H1 (cell line): Measurements from ENCODE around the gene YIF1B. TPM values are rescaled to one million over a fixed set of nuclear protein-coding genes. Genes with fewer than 3 reads are reported as not detected.

Experiments used
- CTCF ChIA-PET: fragments of 300-600 bp; sonication (Branson Sonifier 250); formaldehyde crosslinking; loops from one replicate; lab custom pipeline; 2021; ENCODE audit not compliant: partially characterized antibody; lab: Charles Lee
- POLR2A ChIA-PET: fragments of 300-600 bp; sonication (Branson Sonifier 250); formaldehyde crosslinking; loops from one replicate; lab custom pipeline; 2021; ENCODE audit warnings: inconsistent platforms; ENCODE audit not compliant: partially characterized antibody; lab: Charles Lee
- DNase-seq, 2 experiments: peaks; one replicate each; pipeline versions ENCODE4 v3.0.0 to v3.0.0-alpha.2; 2010 to 2022; ENCODE audit warnings: low spot score in 2 of 2, low read depth in 1 of 2, mixed read lengths in 1 of 2
- FAIRE-seq: peaks from 2 replicates; lab custom pipeline; 2011; peaks lifted over from hg19 to GRCh38; lab: Jason Lieb, UNC
- H2AFZ ChIP-seq: 2 replicates; pipeline ENCODE4 v1.8.1; 2012; ENCODE audit warnings: low read length, inconsistent platforms
- H2AK5ac ChIP-seq: 2 replicates; pipeline ENCODE4 v1.6.1; 2013; ENCODE audit warnings: low read depth, low read length
- H2BK120ac ChIP-seq: replicated peaks from 2 replicates; pipeline ENCODE3; 2013; ENCODE audit warnings: low read depth, low read length, inconsistent platforms
- H2BK12ac ChIP-seq: 2 replicates; pipeline ENCODE4 v1.6.1; 2013; ENCODE audit warnings: low read depth, low read length
- H2BK15ac ChIP-seq: 2 replicates; pipeline ENCODE4 v1.6.1; 2013; ENCODE audit warnings: low read length
- H2BK20ac ChIP-seq: 2 replicates; pipeline ENCODE4 v1.6.1; 2013; ENCODE audit warnings: low read length
- H2BK5ac ChIP-seq: 2 replicates; pipeline ENCODE4 v1.6.1; 2013; ENCODE audit warnings: low read depth, low read length
- H3K14ac ChIP-seq: 2 replicates; pipeline ENCODE4 v1.6.1; 2013; ENCODE audit warnings: inconsistent platforms; ENCODE audit not compliant: insufficient read length
- H3K18ac ChIP-seq: 2 replicates; pipeline ENCODE4 v1.6.1; 2013; ENCODE audit warnings: low read length; ENCODE audit errors: extremely low read depth
- H3K23ac ChIP-seq: 2 replicates; pipeline ENCODE4 v1.6.1; 2013; ENCODE audit warnings: inconsistent platforms; ENCODE audit not compliant: insufficient read length
- H3K23me2 ChIP-seq: 2 replicates; pipeline ENCODE4 v1.6.1; 2013; ENCODE audit warnings: low read depth, low read length
- H3K27ac ChIP-seq: 2 replicates; pipeline ENCODE4 v1.6.1; 2011; ENCODE audit warnings: low read depth, low read length, inconsistent platforms
- H3K27me3 ChIP-seq, 4 experiments: replicated peaks in 1 of 4; 1 replicate in 1 of 4; 2 replicates in 3 of 4; pipeline versions ENCODE4 v1.6.1 to v1.8.1; 2011 to 2013; ENCODE audit warnings: low read length in 3 of 4, mild to moderate bottlenecking in 3 of 4, inconsistent platforms in 2 of 4, mixed read lengths in 2 of 4, moderate library complexity in 1 of 4; ENCODE audit not compliant: control insufficient read depth in 3 of 4, insufficient read depth in 3 of 4; ENCODE audit errors: extremely low read depth in 1 of 4
- H3K36me3 ChIP-seq, 4 experiments: 2 replicates each; pipeline versions ENCODE4 v1.6.1 to v1.8.1; 2011 to 2013; ENCODE audit warnings: mild to moderate bottlenecking in 4 of 4, low read length in 3 of 4, moderate library complexity in 2 of 4, control low read depth in 1 of 4, inconsistent platforms in 1 of 4; ENCODE audit not compliant: insufficient read depth in 4 of 4, control insufficient read depth in 2 of 4
- H3K4ac ChIP-seq: replicated peaks from 2 replicates; pipeline ENCODE3; 2013; ENCODE audit warnings: low read length, low read depth, mixed read lengths, inconsistent platforms; ENCODE audit not compliant: insufficient read length
- H3K4me1 ChIP-seq, 4 experiments: replicated peaks in 1 of 4; 1 replicate in 1 of 4; 2 replicates in 3 of 4; pipeline versions ENCODE4 v1.6.1 to v1.8.1; 2011 to 2013; ENCODE audit warnings: low read length in 3 of 4, inconsistent platforms in 2 of 4, mixed read lengths in 1 of 4; ENCODE audit not compliant: insufficient read depth in 4 of 4, control insufficient read depth in 3 of 4
- H3K4me2 ChIP-seq, 2 experiments: 2 replicates each; pipeline versions ENCODE4 v1.6.1 to v1.8.1; 2011 to 2013; ENCODE audit warnings: low read depth in 2 of 2, low read length in 2 of 2, control low read depth in 1 of 2, inconsistent platforms in 1 of 2, mild to moderate bottlenecking in 1 of 2; ENCODE audit not compliant: insufficient read depth in 1 of 2
- H3K4me3 ChIP-seq, 4 experiments: fragments of 200-600, 300-600 bp in 1 of 4; sonication (generic), shearing (Covaris generic), sonication (Bioruptor Twin) in 1 of 4; 2 replicates each; pipeline versions ENCODE4 v1.5.1 to v1.8.1; 2011 to 2016; ENCODE audit warnings: low read length in 4 of 4, low read depth in 3 of 4, control low read depth in 2 of 4, inconsistent platforms in 2 of 4, mild to moderate bottlenecking in 2 of 4, mixed read lengths in 1 of 4, moderate library complexity in 1 of 4; ENCODE audit not compliant: insufficient read depth in 2 of 4; ENCODE audit errors: extremely low read depth in 1 of 4
- H3K56ac ChIP-seq: replicated peaks from 2 replicates; pipeline ENCODE3; 2013; ENCODE audit warnings: low read depth, mild to moderate bottlenecking, mixed read lengths, low read length, inconsistent platforms; ENCODE audit not compliant: insufficient read length
- H3K79me1 ChIP-seq: 2 replicates; pipeline ENCODE4 v1.6.1; 2013; ENCODE audit warnings: low read depth, low read length, control low read depth
- H3K79me2 ChIP-seq, 2 experiments: 2 replicates each; pipeline versions ENCODE4 v1.6.1 to v1.8.1; 2012 to 2013; ENCODE audit warnings: low read length in 2 of 2, mild to moderate bottlenecking in 2 of 2, inconsistent platforms in 1 of 2; ENCODE audit not compliant: insufficient read depth in 2 of 2, control insufficient read depth in 1 of 2
- H3K9ac ChIP-seq, 4 experiments: replicated peaks in 1 of 4; 1 replicate in 1 of 4; 2 replicates in 3 of 4; pipeline versions ENCODE4 v1.6.1 to v1.8.1; 2011 to 2013; ENCODE audit warnings: low read depth in 3 of 4, low read length in 3 of 4, control low read depth in 2 of 4, mild to moderate bottlenecking in 2 of 4, moderate library complexity in 2 of 4, inconsistent platforms in 1 of 4; ENCODE audit errors: extremely low read depth in 1 of 4
- H3K9me3 ChIP-seq, 2 experiments: 2 replicates each; pipeline versions ENCODE4 v1.6.1 to v1.8.1; 2012 to 2013; ENCODE audit warnings: mild to moderate bottlenecking in 2 of 2, moderate library complexity in 2 of 2, control low read depth in 1 of 2, inconsistent platforms in 1 of 2, low read depth in 1 of 2, low read length in 1 of 2, mixed read lengths in 1 of 2; ENCODE audit not compliant: insufficient read depth in 2 of 2
- H4K20me1 ChIP-seq, 2 experiments: replicated peaks in 1 of 2; 2 replicates each; pipeline versions ENCODE3 to v1.8.1; 2011 to 2013; ENCODE audit warnings: inconsistent platforms in 2 of 2, low read length in 2 of 2, mild to moderate bottlenecking in 1 of 2; ENCODE audit not compliant: insufficient read depth in 2 of 2, control insufficient read depth in 1 of 2
- H4K5ac ChIP-seq: 2 replicates; pipeline ENCODE4 v1.6.1; 2013; ENCODE audit warnings: low read length, low read depth, mixed read lengths, inconsistent platforms; ENCODE audit not compliant: insufficient read length
- H4K8ac ChIP-seq: 2 replicates; pipeline ENCODE4 v1.8.0; 2013; ENCODE audit warnings: mild to moderate bottlenecking, moderate library complexity, low read length, inconsistent platforms; ENCODE audit not compliant: insufficient read depth; ENCODE audit errors: extremely low read depth
- H4K91ac ChIP-seq: replicated peaks from 2 replicates; pipeline ENCODE3; 2013; ENCODE audit warnings: low read length, mixed read lengths, inconsistent platforms; ENCODE audit not compliant: insufficient read length
- E2F6 ChIP-seq: IDR thresholded peaks from 2 replicates; pipeline ENCODE4 v1.6.1; 2012; ENCODE audit warnings: inconsistent platforms
- GABPA ChIP-seq: IDR thresholded peaks from 2 replicates; pipeline ENCODE4 v1.6.1; 2011; ENCODE audit warnings: mild to moderate bottlenecking, low read length, moderate library complexity, borderline replicate concordance; ENCODE audit not compliant: insufficient read depth
- KDM4A ChIP-seq: IDR thresholded peaks from one replicate; pipeline ENCODE4 v1.7.1; 2012; ENCODE audit warnings: low read depth, mild to moderate bottlenecking, moderate library complexity, low read length, inconsistent platforms; ENCODE audit not compliant: severe bottlenecking
- RNF2 ChIP-seq: fragments of 200-900, 300-1000 bp; sonication (generic); IDR thresholded peaks from 2 replicates; pipeline ENCODE4 v1.7.1; 2016; ENCODE audit warnings: borderline replicate concordance, low read depth, mild to moderate bottlenecking, antibody characterized with exemption, low read length; ENCODE audit not compliant: poor library complexity, severe bottlenecking; ENCODE audit errors: missing control alignments
- SIX5 ChIP-seq: IDR thresholded peaks from 2 replicates; pipeline ENCODE4 v1.6.1; 2011; ENCODE audit warnings: mild to moderate bottlenecking, low read depth, low read length
- SP2 ChIP-seq: IDR thresholded peaks from 2 replicates; pipeline ENCODE4 v1.6.1; 2012; ENCODE audit warnings: mild to moderate bottlenecking, low read length, inconsistent platforms
- SUZ12 ChIP-seq: fragments of 200-600 bp; sonication (generic); IDR thresholded peaks from 2 replicates; pipeline ENCODE4 v1.6.1; 2012; ENCODE audit warnings: mild to moderate bottlenecking, inconsistent platforms, low read length, moderate library complexity, mixed read lengths
- TAF1 ChIP-seq: IDR thresholded peaks from 2 replicates; pipeline ENCODE4 v1.6.1; 2011; ENCODE audit warnings: mild to moderate bottlenecking, low read depth, low read length
- ZNF274 ChIP-seq: IDR thresholded peaks from 2 replicates; pipeline ENCODE4 v1.7.0; 2012; ENCODE audit warnings: low read length, borderline replicate concordance; ENCODE audit errors: extremely low read depth
- WGBS, 2 experiments: shearing (Covaris generic) in 1 of 2; methylation state at CpG; one replicate each; pipeline versions ENCODE4 v1.1.6 to v1.1.7; 2013 to 2015; ENCODE audit warnings: low lambda C conversion rate in 2 of 2, mixed read lengths in 2 of 2, inconsistent platforms in 1 of 2, low coverage in 1 of 2, missing lambda C conversion rate in 1 of 2; ENCODE audit not compliant: insufficient replicate concordance in 2 of 2, insufficient coverage in 1 of 2, insufficient read length in 1 of 2; ENCODE audit errors: extremely low coverage in 1 of 2, missing lambda C conversion rate in 1 of 2; 5-methylcytosine and 5-hydroxymethylcytosine counted together
- polyA plus RNA-seq, 7 experiments: library from polyadenylated mRNA; depleted of rRNA in 3 of 7; stranded (reverse) in 5 of 7; unstranded in 2 of 7; fragments of >200 nt in 5 of 7; fragments of 200-250 nt in 2 of 7; gene quantifications; 1 replicate in 5 of 7; 2 replicates in 1 of 7; 4 replicates in 1 of 7; pipeline versions ENCODE4 v1.2.1 to v1.2.3, GENCODE V29; 2011 to 2013; ENCODE audit warnings: missing spikeins in 2 of 7, mixed read lengths in 2 of 7
- total RNA-seq: library from RNA; stranded (reverse); fragmentation: NEBNext Ultra II Directional; extraction: Animal tissue kit (Norgen Biotek cat#: 25700); gene quantifications from 2 replicates; pipeline ENCODE4 v1.2.1, GENCODE V29; 2021

YIF1B gene
- total and polyA plus RNA-seq, 2 of the 8 experiments (the other 6 are each of a cell fraction or from before 2014, with no cell fraction given) = 89.6 to 305 TPM

GRCh38 chr19:38360839-38361631 is 45.3 kb upstream of the YIF1B start:
- H3K4me2 ChIP-seq = peak overlapping the region; percentile 71 to 76
- H3K23ac ChIP-seq = no peak overlapping the region
- WGBS, 2 experiments = 32% methylated on average over 23 of the region's 23 CpGs; no CpG with 5 or more reads in 1 of the 2 experiments
- no peak overlapping the region; the same call in 1 of the 2 replicates for H2BK5ac ChIP-seq
- no peak overlapping the region for H3K4ac ChIP-seq
- H4K20me1 ChIP-seq = peaks cover 0 to 2% of the 10 kb centered on the region in 2 experiments
- DNase-seq (no peak), FAIRE-seq (no peak)
- H4K8ac ChIP-seq = no peak overlapping the region
- no peak overlapping the region for H2BK20ac ChIP-seq
- no peak for TF ChIP-seq SIX5
- TF ChIP-seq GABPA = no peak
- TF ChIP-seq ZNF274 = no peak
- TF ChIP-seq KDM4A = no peak
- no peak for TF ChIP-seq SP2
- peak; percentile 42; the same call in 1 of the 2 replicates for TF ChIP-seq SUZ12
- TF ChIP-seq TAF1 = no peak
- peak; percentile 13; the same call in 1 of the 2 replicates for TF ChIP-seq E2F6
- TF ChIP-seq RNF2 = peak; percentile 1
- no peaks in the 10 kb centered on the region for H3K79me2 ChIP-seq
- POLR2A ChIA-PET = interaction anchor here (0.9 to 2.8 kb wide), 6 partner anchors 9 to 34 kb away, joined by 3 to 9 read pairs (median 4); partner anchors contain the start of gene PSMD8
- H3K23me2 ChIP-seq = peaks cover 8% of the 10 kb centered on the region; the same call in 1 of the 2 replicates
- no peak overlapping the region for H3K14ac ChIP-seq
- CTCF ChIA-PET = interaction anchor here (0.7 to 2.8 kb wide), 9 partner anchors 9 to 219 kb away, joined by 3 to 14 read pairs (median 3); partner anchors contain the start of genes C19orf33, GGN and PSMD8
- no peaks in the 10 kb centered on the region for H3K36me3 ChIP-seq
- H3K18ac ChIP-seq = peak overlapping the region; percentile 19
- H2AK5ac ChIP-seq = peak overlapping the region; percentile 95; the same call in 1 of the 2 replicates
- H3K9me3 ChIP-seq = peaks cover 3 to 9% of the 10 kb centered on the region in 2 experiments; a peak in 2 of 4 replicates
- H3K4me3 ChIP-seq = peak overlapping the region; percentile 57 to 65 (median 62)
- no peak overlapping the region for H4K91ac ChIP-seq
- no peaks in the 10 kb centered on the region for H3K79me1 ChIP-seq
- no peak overlapping the region for H3K27ac ChIP-seq
- peaks cover 0 to 5% (median 2%) of the 10 kb centered on the region in 4 experiments; a peak in 3 of 7 replicates for H3K4me1 ChIP-seq
- peaks cover 4 to 25% (median 19%) of the 10 kb centered on the region in 4 experiments for H3K27me3 ChIP-seq
- H3K56ac ChIP-seq = no peak overlapping the region
- H2BK15ac ChIP-seq = peak overlapping the region; percentile 88; the same call in 1 of the 2 replicates
- H2AFZ ChIP-seq = no peak overlapping the region; the same call in 1 of the 2 replicates
- H2BK12ac ChIP-seq = peak overlapping the region; percentile 68; the same call in 1 of the 2 replicates
- no peak overlapping the region for H2BK120ac ChIP-seq
- H4K5ac ChIP-seq = no peak overlapping the region
- H3K9ac ChIP-seq = peak overlapping the region in 1 of 4 experiments; percentile 25; a peak in 2 of 7 replicates
